Kidney epithelial cell (primary cell): ENCODE results near the gene RALGPS1. TPM values are rescaled to one million over a fixed set of nuclear protein-coding genes. Genes with fewer than 3 reads are reported as not detected.

Experiments used
- DNase-seq: peaks from one replicate; pipeline ENCODE4 v3.0.0-alpha.2; 2010; ENCODE audit warnings: low read depth
- H3K27me3 ChIP-seq: 2 replicates; pipeline ENCODE4 v1.6.0; 2011; ENCODE audit warnings: low read length; ENCODE audit not compliant: control insufficient read depth, insufficient read depth
- H3K36me3 ChIP-seq: 2 replicates; pipeline ENCODE4 v1.5.1; 2011; ENCODE audit warnings: low read length; ENCODE audit not compliant: control insufficient read depth, insufficient read depth
- H3K4me3 ChIP-seq: 2 replicates; pipeline ENCODE4 v1.5.1; 2011; ENCODE audit warnings: low read depth, mild to moderate bottlenecking, control low read depth, low read length
- CTCF ChIP-seq: IDR thresholded peaks from 2 replicates; pipeline ENCODE4 v1.5.1; 2011; ENCODE audit warnings: mild to moderate bottlenecking, moderate library complexity, low read length, control low read depth, inconsistent platforms; ENCODE audit not compliant: insufficient read depth, poor library complexity, severe bottlenecking
- total RNA-seq: library from RNA; depleted of rRNA; stranded (reverse); fragments of >200 nt; gene quantifications from 2 replicates; pipeline ENCODE4 v1.2.3, GENCODE V29; 2015

RALGPS1 gene
- total RNA-seq, 1 donor from 2014 or later, result 5.6 TPM

- no peak for TF ChIP-seq CTCF
Observed at GRCh38 chr9:127064335-127064734, 149.8 kb downstream of the RALGPS1 start.

GRCh38 chr9:127065592-127065991 lies 151.0 kb downstream of the RALGPS1 start:
- no peak for TF ChIP-seq CTCF
- H3K27me3 ChIP-seq, result no peaks in the 10 kb centered on the region
- DNase-seq, result no peak
- no peak overlapping the region for H3K4me3 ChIP-seq
- H3K36me3 ChIP-seq, result no peaks in the 10 kb centered on the region

More at GRCh38 chr9:127064335-127064734, 149.8 kb downstream of the RALGPS1 start:
- DNase-seq, result no peak
- Histone ChIP-seq H3K27me3 (no peaks in the 10 kb centered on the region), H3K36me3 (no peaks in the 10 kb centered on the region), H3K4me3 (no peak overlapping the region)

- H3K4me3 ChIP-seq, result no peak overlapping the region
- no peak for TF ChIP-seq CTCF
- DNase-seq, result no peak
- H3K27me3 ChIP-seq, result no peaks in the 10 kb centered on the region
- no peaks in the 10 kb centered on the region for H3K36me3 ChIP-seq
Observed at GRCh38 chr9:127066060-127066850, 151.7 kb downstream of the RALGPS1 start.

GRCh38 chr9:127066851-127067136 lies 152.2 kb downstream of the RALGPS1 start:
- Histone ChIP-seq H3K36me3 (no peaks in the 10 kb centered on the region), H3K27me3 (no peaks in the 10 kb centered on the region), H3K4me3 (no peak overlapping the region)
- TF ChIP-seq CTCF, result no peak
- no peak for DNase-seq

GRCh38 chr9:127067603-127068220 lies 153.1 kb downstream of the RALGPS1 start:
- Histone ChIP-seq H3K27me3 (no peaks in the 10 kb centered on the region), H3K4me3 (no peak overlapping the region), H3K36me3 (no peaks in the 10 kb centered on the region)
- no peak for TF ChIP-seq CTCF
- no peak for DNase-seq
